Suppressor macrophage treated with lipopolysaccharide for 1 hour (primary cell): ENCODE results near the gene FBP2.
"Not testable (repeated sequence)": the region's sequence is repeated elsewhere in the genome, so short reads cannot be mapped to it uniquely, and the experiment has no call there.

ENCODE experiments used
- DNase-seq, 3 donors: peaks; one replicate each; pipeline ENCODE4 v3.0.0-alpha.2; 2020 to 2022

Gene FBP2

GRCh38 chr9:94554439-94555331 lies 38.9 kb downstream of the FBP2 start, which contains the start of gene PCAT7:
PCAT7 (plus strand) TSS chr9:94555083.
- DNase-seq = peak; percentile 37 to 74 (median 65)

GRCh38 chr9:94554078-94554438 lies 39.6 kb downstream of the FBP2 start:
- DNase-seq = no peak

GRCh38 chr9:94553029-94553938 lies 40.3 kb downstream of the FBP2 start:
- no peak for DNase-seq

DNA sequence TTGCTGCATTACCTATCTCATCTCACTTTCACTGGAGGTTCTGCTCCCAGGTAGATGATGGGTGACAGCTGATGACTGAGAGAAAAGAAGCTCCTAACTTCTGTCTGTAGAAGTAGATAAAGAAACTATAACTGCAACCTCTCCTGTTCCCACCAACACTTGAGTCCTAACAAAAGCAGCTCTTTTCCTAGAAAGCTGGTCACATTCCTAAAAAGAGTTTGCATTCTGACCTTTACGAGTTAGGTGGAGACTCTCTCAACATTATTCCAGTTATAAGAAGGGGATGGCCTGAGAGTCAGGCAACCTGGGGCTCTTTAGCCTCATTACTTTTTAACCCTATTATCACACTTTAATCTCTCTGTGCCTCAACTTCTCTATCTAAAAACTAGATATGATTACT lies 47.7 kb downstream of the FBP2 start:
- no peak for DNase-seq

- DNase-seq = not testable (repeated sequence)
Measured at GRCh38 chr9:94544335-94544734, 49.3 kb downstream of the FBP2 start.

DNA sequence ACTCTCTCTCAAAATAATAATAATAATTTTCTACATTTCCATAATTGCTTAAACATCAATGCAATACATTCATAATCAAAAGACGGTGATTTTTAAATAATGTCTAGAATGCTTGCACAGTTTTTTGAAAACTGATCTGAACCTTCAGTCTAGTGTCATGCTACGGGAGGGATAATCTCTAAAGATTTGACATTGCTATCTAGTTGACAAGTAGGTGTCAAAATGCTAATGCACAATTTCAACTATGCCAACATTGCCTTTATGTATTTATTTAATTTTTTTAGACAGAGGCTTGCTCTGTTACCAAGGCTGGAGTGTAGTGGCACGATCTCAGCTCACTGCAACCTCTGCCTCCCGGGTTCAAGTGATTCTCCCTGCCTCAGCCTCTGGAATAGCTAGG lies 54.7 kb downstream of the FBP2 start:
- no peak for DNase-seq

GRCh38 chr9:94534901-94535300 lies 58.7 kb downstream of the FBP2 start:
- DNase-seq = no peak

DNA sequence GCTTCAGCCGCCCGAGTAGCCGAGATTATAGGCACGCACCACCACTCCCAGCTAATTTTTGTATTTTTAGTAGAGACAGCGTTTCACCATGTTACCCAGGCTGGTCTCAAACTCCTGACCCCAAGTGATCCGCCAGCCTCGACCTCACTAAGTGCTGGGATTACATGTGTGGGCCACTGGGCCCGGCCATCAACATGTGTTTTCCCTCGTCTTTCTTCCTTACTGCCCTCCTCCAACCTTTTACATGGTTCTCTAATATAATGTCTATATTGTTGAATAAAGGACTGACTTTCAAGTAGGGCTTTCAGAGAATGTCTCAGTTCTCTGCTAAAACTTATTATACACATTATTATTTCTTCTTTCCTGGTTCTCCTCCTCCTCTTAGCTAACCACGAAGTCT lies 60.0 kb downstream of the FBP2 start:
- DNase-seq = no peak

- DNase-seq = no peak
Measured at GRCh38 chr9:94533155-94533554, 60.5 kb downstream of the FBP2 start.

GRCh38 chr9:94528886-94529285 lies 64.7 kb downstream of the FBP2 start:
- DNase-seq = no peak

- DNase-seq = no peak
Measured at GRCh38 chr9:94526951-94527350, 66.7 kb downstream of the FBP2 start.

DNA sequence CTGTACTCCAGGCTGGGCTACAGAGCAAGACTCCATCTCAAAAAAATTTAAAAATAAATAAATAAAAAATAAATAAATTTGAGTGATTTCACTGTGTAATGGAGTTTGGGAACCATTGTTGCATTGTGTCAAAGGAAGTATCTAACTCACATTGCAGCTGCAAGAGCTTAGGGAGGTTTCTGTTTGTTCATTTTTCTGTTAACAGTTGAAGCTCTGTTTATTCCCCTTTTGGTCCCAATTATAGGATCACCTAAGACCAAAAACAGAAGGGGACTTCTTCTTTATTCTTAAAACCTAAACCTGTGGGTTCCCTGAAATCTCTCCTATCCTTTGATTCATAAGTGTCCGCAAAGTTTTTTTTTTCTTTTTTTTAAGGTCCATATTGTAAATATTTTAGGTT lies 67.4 kb downstream of the FBP2 start:
- DNase-seq = no peak

GRCh38 chr9:94525396-94526035 lies 68.1 kb downstream of the FBP2 start:
- DNase-seq = no peak

GRCh38 chr9:94517254-94517653 lies 76.4 kb downstream of the FBP2 start:
- DNase-seq = no peak

- DNase-seq = no peak
Measured at GRCh38 chr9:94514722-94515121, 78.9 kb downstream of the FBP2 start.

DNA sequence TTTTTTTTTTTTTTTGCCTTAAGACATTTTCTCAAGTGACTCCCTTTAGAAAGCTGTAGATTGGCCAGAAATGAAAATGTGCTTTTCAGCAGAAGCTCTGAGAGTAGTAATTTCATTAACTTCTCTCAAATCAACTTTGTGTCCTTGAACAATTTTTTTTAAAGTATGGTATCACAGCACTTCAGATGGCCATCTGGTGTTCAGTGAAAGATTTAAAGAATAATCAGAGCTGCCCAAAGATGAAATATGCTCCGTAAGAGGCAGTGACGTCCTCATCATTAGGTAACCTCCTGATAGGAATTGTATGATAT lies 81.7 kb downstream of the FBP2 start:
- DNase-seq = no peak

GRCh38 chr9:94511134-94511954 lies 82.3 kb downstream of the FBP2 start:
- DNase-seq = no peak
